ENCODE measurements around the gene PLA2G6.

The PLA2G6 gene

DNA sequence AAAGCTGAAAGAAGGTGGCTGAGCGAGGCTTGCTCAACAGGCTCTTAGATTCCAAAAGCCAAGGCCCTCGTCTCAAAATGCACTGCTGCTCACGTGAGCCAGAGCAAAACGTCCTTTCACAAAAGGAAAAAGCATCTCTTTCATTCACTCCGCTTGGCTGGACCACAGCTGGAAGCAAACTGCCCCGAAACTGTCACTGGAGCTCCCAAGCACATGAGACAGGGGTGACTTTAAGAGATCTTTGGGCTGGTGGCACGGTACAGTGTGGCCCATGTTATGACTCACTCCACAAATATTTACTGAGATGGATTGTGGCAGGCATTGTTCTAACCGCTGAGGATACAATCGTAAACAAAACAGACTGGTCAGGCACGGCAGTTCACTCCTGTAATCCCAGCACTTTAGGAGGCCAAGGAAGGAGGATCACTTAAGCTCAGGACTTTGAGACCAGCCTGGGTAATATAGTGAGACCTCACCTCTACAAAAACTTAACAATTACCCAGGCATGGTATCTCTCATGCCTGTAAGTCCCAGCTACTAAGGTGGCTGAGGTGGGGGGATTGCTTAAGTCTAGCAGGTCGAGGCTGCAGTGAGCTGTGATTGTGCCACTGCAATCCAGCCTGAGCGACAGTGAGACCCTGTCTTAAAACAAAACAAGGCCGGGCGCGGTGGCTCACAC is 3.6 kb downstream of the PLA2G6 start (continued):
- TF ChIP-seq BCL11A (tag by site-specific recombination; IDR thresholded peaks at IDR 0.05; ENCODE audit: low read depth): peak; percentile 91
- TF ChIP-seq TCF7L2 (IDR thresholded peaks at IDR 0.05; ENCODE audit: borderline replicate concordance, low read depth, low read length): no peak
- TF ChIP-seq GLIS2 (tag by site-specific recombination; IDR thresholded peaks at IDR 0.05): no peak
- TF ChIP-seq ZXDB (tag by site-specific recombination; IDR thresholded peaks at IDR 0.05): no peak; the same call in 1 of the 2 replicates
- TF ChIP-seq YY1 (tag by site-specific recombination; IDR thresholded peaks at IDR 0.05): no peak
- TF ChIP-seq ZNF571 (tag by site-specific recombination; IDR thresholded peaks at IDR 0.05): no peak
- no peak for TF ChIP-seq ZNF416 (tag by site-specific recombination; IDR thresholded peaks at IDR 0.05)
- no peak for TF ChIP-seq ZNF654 (tag by site-specific recombination; IDR thresholded peaks at IDR 0.05; ENCODE audit: low read depth)
- TF ChIP-seq ZSCAN30 (tag by site-specific recombination; IDR thresholded peaks at IDR 0.05): no peak
- TF ChIP-seq, protein P1, sequence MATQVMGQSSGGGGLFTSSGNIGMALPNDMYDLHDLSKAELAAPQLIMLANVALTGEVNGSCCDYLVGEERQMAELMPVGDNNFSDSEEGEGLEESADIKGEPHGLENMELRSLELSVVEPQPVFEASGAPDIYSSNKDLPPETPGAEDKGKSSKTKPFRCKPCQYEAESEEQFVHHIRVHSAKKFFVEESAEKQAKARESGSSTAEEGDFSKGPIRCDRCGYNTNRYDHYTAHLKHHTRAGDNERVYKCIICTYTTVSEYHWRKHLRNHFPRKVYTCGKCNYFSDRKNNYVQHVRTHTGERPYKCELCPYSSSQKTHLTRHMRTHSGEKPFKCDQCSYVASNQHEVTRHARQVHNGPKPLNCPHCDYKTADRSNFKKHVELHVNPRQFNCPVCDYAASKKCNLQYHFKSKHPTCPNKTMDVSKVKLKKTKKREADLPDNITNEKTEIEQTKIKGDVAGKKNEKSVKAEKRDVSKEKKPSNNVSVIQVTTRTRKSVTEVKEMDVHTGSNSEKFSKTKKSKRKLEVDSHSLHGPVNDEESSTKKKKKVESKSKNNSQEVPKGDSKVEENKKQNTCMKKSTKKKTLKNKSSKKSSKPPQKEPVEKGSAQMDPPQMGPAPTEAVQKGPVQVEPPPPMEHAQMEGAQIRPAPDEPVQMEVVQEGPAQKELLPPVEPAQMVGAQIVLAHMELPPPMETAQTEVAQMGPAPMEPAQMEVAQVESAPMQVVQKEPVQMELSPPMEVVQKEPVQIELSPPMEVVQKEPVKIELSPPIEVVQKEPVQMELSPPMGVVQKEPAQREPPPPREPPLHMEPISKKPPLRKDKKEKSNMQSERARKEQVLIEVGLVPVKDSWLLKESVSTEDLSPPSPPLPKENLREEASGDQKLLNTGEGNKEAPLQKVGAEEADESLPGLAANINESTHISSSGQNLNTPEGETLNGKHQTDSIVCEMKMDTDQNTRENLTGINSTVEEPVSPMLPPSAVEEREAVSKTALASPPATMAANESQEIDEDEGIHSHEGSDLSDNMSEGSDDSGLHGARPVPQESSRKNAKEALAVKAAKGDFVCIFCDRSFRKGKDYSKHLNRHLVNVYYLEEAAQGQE (tag by site-specific recombination; IDR thresholded peaks at IDR 0.05): no peak
- TF ChIP-seq ZNF138 (tag by site-specific recombination; IDR thresholded peaks at IDR 0.05; ENCODE audit: borderline replicate concordance): no peak
- no peak for TF ChIP-seq ZNF777 (tag by site-specific recombination; IDR thresholded peaks at IDR 0.05; ENCODE audit: borderline replicate concordance)
- no peak for TF ChIP-seq ZNF670 (tag by site-specific recombination; IDR thresholded peaks at IDR 0.05; ENCODE audit: low read depth)
- no peak for TF ChIP-seq SALL2 (tag by site-specific recombination; IDR thresholded peaks at IDR 0.05; ENCODE audit: borderline replicate concordance)
- TF ChIP-seq, protein P2, sequence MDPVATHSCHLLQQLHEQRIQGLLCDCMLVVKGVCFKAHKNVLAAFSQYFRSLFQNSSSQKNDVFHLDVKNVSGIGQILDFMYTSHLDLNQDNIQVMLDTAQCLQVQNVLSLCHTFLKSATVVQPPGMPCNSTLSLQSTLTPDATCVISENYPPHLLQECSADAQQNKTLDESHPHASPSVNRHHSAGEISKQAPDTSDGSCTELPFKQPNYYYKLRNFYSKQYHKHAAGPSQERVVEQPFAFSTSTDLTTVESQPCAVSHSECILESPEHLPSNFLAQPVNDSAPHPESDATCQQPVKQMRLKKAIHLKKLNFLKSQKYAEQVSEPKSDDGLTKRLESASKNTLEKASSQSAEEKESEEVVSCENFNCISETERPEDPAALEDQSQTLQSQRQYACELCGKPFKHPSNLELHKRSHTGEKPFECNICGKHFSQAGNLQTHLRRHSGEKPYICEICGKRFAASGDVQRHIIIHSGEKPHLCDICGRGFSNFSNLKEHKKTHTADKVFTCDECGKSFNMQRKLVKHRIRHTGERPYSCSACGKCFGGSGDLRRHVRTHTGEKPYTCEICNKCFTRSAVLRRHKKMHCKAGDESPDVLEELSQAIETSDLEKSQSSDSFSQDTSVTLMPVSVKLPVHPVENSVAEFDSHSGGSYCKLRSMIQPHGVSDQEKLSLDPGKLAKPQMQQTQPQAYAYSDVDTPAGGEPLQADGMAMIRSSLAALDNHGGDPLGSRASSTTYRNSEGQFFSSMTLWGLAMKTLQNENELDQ (tag by site-specific recombination; IDR thresholded peaks at IDR 0.05; ENCODE audit: low read depth): no peak
- TF ChIP-seq ZNF624 (tag by site-specific recombination; IDR thresholded peaks at IDR 0.05): no peak
- no peak for TF ChIP-seq ZNF544 (tag by site-specific recombination; IDR thresholded peaks at IDR 0.05)
- TF ChIP-seq ZNF677 (tag by site-specific recombination; IDR thresholded peaks at IDR 0.05): no peak
- no peak for TF ChIP-seq KLF1 (tag by site-specific recombination; IDR thresholded peaks at IDR 0.05)
- TF ChIP-seq, protein P3, sequence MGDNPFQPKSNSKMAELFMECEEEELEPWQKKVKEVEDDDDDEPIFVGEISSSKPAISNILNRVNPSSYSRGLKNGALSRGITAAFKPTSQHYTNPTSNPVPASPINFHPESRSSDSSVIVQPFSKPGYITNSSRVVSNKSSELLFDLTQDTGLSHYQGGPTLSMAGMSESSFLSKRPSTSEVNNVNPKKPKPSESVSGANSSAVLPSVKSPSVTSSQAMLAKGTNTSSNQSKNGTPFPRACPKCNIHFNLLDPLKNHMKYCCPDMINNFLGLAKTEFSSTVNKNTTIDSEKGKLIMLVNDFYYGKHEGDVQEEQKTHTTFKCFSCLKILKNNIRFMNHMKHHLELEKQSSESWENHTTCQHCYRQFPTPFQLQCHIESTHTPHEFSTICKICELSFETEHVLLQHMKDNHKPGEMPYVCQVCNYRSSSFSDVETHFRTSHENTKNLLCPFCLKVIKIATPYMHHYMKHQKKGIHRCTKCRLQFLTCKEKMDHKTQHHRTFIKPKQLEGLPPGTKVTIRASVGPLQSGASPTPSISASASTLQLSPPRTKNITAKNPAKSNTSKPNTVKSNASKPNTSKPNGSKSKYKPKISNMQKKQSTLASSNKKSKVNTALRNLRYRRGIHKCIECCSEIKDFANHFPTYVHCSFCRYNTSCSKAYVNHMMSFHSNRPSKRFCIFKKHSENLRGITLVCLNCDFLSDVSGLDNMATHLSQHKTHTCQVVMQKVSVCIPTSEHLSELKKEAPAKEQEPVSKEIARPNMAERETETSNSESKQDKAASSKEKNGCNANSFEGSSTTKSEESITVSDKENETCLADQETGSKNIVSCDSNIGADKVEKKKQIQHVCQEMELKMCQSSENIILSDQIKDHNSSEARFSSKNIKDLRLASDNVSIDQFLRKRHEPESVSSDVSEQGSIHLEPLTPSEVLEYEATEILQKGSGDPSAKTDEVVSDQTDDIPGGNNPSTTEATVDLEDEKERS (tag by site-specific recombination; IDR thresholded peaks at IDR 0.05): no peak
- TF ChIP-seq KLF10 (tag by site-specific recombination; IDR thresholded peaks at IDR 0.05): peak; percentile 49; the same call in 1 of the 2 replicates
- TF ChIP-seq, protein P4, sequence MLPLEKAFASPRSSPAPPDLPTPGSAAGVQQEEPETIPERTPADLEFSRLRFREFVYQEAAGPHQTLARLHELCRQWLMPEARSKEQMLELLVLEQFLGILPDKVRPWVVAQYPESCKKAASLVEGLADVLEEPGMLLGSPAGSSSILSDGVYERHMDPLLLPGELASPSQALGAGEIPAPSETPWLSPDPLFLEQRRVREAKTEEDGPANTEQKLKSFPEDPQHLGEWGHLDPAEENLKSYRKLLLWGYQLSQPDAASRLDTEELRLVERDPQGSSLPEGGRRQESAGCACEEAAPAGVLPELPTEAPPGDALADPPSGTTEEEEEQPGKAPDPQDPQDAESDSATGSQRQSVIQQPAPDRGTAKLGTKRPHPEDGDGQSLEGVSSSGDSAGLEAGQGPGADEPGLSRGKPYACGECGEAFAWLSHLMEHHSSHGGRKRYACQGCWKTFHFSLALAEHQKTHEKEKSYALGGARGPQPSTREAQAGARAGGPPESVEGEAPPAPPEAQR (tag by site-specific recombination; IDR thresholded peaks at IDR 0.05): no peak
- TF ChIP-seq BCL11B (tag by site-specific recombination; IDR thresholded peaks at IDR 0.05; ENCODE audit: low read depth): no peak
- no peak for TF ChIP-seq ZNF791 (tag by site-specific recombination; IDR thresholded peaks at IDR 0.05)
- TF ChIP-seq HOXC10 (CRISPR knock-in tag; IDR thresholded peaks at IDR 0.05): no peak
- TF ChIP-seq ZNF157 (tag by site-specific recombination; IDR thresholded peaks at IDR 0.05): no peak
- no peak for TF ChIP-seq ZBTB8A (tag by site-specific recombination; IDR thresholded peaks at IDR 0.05)
- no peak for TF ChIP-seq KLF7 (tag by site-specific recombination; IDR thresholded peaks at IDR 0.05; ENCODE audit: borderline replicate concordance)
- TF ChIP-seq, protein P5, sequence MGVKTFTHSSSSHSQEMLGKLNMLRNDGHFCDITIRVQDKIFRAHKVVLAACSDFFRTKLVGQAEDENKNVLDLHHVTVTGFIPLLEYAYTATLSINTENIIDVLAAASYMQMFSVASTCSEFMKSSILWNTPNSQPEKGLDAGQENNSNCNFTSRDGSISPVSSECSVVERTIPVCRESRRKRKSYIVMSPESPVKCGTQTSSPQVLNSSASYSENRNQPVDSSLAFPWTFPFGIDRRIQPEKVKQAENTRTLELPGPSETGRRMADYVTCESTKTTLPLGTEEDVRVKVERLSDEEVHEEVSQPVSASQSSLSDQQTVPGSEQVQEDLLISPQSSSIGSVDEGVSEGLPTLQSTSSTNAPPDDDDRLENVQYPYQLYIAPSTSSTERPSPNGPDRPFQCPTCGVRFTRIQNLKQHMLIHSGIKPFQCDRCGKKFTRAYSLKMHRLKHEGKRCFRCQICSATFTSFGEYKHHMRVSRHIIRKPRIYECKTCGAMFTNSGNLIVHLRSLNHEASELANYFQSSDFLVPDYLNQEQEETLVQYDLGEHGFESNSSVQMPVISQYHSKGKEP (tag by site-specific recombination; IDR thresholded peaks at IDR 0.05): no peak
